NT2/D1 (cell line): Measurements from ENCODE around the gene TOP3A.

Experiments used
- YY1 ChIP-seq: IDR thresholded peaks from 2 replicates; pipeline ENCODE4 v1.6.1; 2011; ENCODE audit not compliant: insufficient read length, insufficient read depth
- ZNF274 ChIP-seq: IDR thresholded peaks from 2 replicates; pipeline ENCODE4 v1.6.1; 2011; ENCODE audit warnings: mild to moderate bottlenecking, low read depth, low read length

DNA sequence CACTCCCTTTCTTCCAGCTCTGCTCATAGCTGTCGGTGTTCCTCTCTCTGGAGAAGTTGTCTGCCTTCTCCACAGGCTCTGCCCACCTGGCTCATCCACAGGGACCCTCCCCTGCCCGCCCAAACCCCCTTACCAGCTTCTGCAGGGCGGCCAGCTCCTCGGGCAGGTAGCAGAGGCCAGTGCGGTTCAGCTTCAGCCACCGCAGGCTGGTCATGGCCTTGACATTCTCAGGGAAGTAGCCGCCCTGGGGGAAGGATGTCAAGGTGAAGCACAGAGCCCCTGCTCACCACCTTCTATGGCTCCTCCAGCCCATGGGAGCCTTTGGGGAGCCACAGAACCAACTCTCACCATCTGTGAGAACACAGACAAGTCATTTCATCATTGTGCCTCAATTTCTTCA is 58.0 kb downstream of the TOP3A start:
- no peak for TF ChIP-seq ZNF274
- TF ChIP-seq YY1 = no peak
